Heart right ventricle (tissue), 16 donors: Measurements from ENCODE around the gene HIRA. TPM values are rescaled to one million over a fixed set of nuclear protein-coding genes. Genes with fewer than 3 reads are reported as not detected.
"Not testable (repeated sequence)": the region's sequence is repeated elsewhere in the genome, so short reads cannot be mapped to it uniquely, and the experiment has no call there.

Experiments
- ATAC-seq, 8 donors: fragments of 200-7000 bp; cut with Tn5 transposase; one replicate each; pipeline ENCODE4 v1.9.1; 2020; ENCODE audit warnings: mild to moderate bottlenecking in 8 of 8, moderate library complexity in 8 of 8, moderate number of reproducible peaks in 1 of 8
- DNase-seq, 2 donors: peaks; one replicate each; pipeline ENCODE4 v3.0.0-alpha.2; 2020
- H3K27ac ChIP-seq, 10 donors: fragments of 200-600 bp; sonication (generic) in 2 of 10; one replicate each; pipeline versions ENCODE4 v1.5.0 to v1.8.0; 2020 to 2022; ENCODE audit warnings: mild to moderate bottlenecking in 3 of 10
- H3K27me3 ChIP-seq, 7 donors: fragments of 200-600 bp; one replicate each; pipeline ENCODE4 v1.8.0; 2021 to 2022; ENCODE audit warnings: mild to moderate bottlenecking in 2 of 7
- H3K36me3 ChIP-seq, 9 donors: fragments of 200-600 bp; sonication (generic) in 1 of 9; one replicate each; pipeline versions ENCODE4 v1.5.0 to v1.8.0; 2020 to 2022; ENCODE audit warnings: mild to moderate bottlenecking in 2 of 9
- H3K4me1 ChIP-seq, 9 donors: fragments of 200-600 bp; sonication (generic) in 1 of 9; one replicate each; pipeline versions ENCODE4 v1.5.0 to v1.8.0; 2020 to 2022; ENCODE audit warnings: mild to moderate bottlenecking in 4 of 9
- H3K4me3 ChIP-seq, 10 donors: fragments of 200-600 bp; sonication (generic) in 2 of 10; one replicate each; pipeline versions ENCODE4 v1.5.0 to v1.8.0; 2020 to 2022; ENCODE audit warnings: mild to moderate bottlenecking in 7 of 10, moderate library complexity in 2 of 10
- H3K9me3 ChIP-seq, 11 donors: fragments of 200-600 bp in 10 of 11; sonication (generic) in 2 of 11; one replicate each; pipeline versions ENCODE4 v1.5.0 to v1.8.0; 2013 to 2022; ENCODE audit warnings: mild to moderate bottlenecking in 2 of 11, control low read depth in 1 of 11, moderate library complexity in 1 of 11
- CTCF ChIP-seq, 9 donors: fragments of 200-600 bp; sonication (generic) in 2 of 9; IDR thresholded peaks; one replicate each; pipeline versions ENCODE4 v1.5.0 to v1.8.0; 2021 to 2022; ENCODE audit warnings: antibody characterized with exemption in 9 of 9, mild to moderate bottlenecking in 5 of 9, moderate library complexity in 1 of 9
- WGBS, 2 donors: extraction: QIAGEN DNeasy Blood & Tissue Kit; methylation state at CpG; one replicate each; pipeline ENCODE4 v1.1.7; 2013; ENCODE audit warnings: inconsistent platforms in 1 of 2; 5-methylcytosine and 5-hydroxymethylcytosine counted together
- intact Hi-C, 10 donors: fragments of 100-400 bp; cut with DNase I; formaldehyde crosslinking; loops; one replicate each; pipeline versions ENCODE4 v1.11.1 to v1.14.2; 2022
- polyA plus RNA-seq, 2 donors: library from polyadenylated mRNA; stranded (reverse); fragments of 200-250 nt; gene quantifications; one replicate each; pipeline ENCODE4 v1.2.3, GENCODE V29; 2013
- total RNA-seq, 10 donors: library from RNA; stranded (reverse); fragmentation: NEBNext Ultra II Directional in 3 of 10; extraction: Animal tissue kit (Norgen Biotek cat#: 25700) in 3 of 10; gene quantifications; one replicate each; pipeline versions ENCODE4 v1.2.1 to v1.2.4, GENCODE V29; 2021 to 2023
- donor health status: Arrhythmogenic right ventricular cardiomyopathy.
- donor health status: ischemic (EF 13 %, LVEDD 7.1; RV severe dilation, severe dysfunction).
- donor health status: healthy with polysubstance abuse.
- donor health status: DM: no; HTN: yes; CAD: no.
- donor health status: DM: no; HTN: no; CAD: no.
- donor health status: ischemic (EF 25% LVEDD 6.9; RV normal size, moderate dysfunction).
- donor health status: ischemic (EF 25% LVEDD 5.7; RV mildly dilated, moderate dysfunction).
- donor health status: healthy.
- donor health status: DM: yes; HTN: yes; CAD: no.
- donor health status: Ischemic cardiomyopathy.
- donor health status: ischemic (EF 35%, LVEDD 5.7; RV mildly dilated, moderate dysfunction).
- donor health status: nonischemic (EF 11% LVEDD 7.7; RV severe dilation, severe dysfunction).
- donor health status: DM: yes; HTN: yes; CAD: no.
- donor health status: PGD.
- donor health status: ischemic (EF 29% LVEDD 5.4; RV normal size, mild dysfunction).
- donor health status: nonischemic (EF 23%, LVEDD 6.1; RV moderate dilation, normal function).

Gene HIRA
- total and polyA plus RNA-seq, 12 donors, result 3.1 to 23.2 (median 17.5) TPM

GRCh38 chr22:19446603-19447329 lies 15.2 kb upstream of the HIRA start:
- 22 to 23% methylated on average over 22 of the region's 22 CpGs for WGBS, 2 donors
- H3K9me3 ChIP-seq, result no peaks in the 10 kb centered on the region
- peaks cover 20 to 56% (median 37%) of the 10 kb centered on the region in 9 donors for H3K4me1 ChIP-seq
- peak overlapping the region; percentile 87 to 97 (median 93) for H3K27ac ChIP-seq
- H3K27me3 ChIP-seq, result no peaks in the 10 kb centered on the region
- intact Hi-C loops, result loop anchor here in 4 of 10 donors (1.0 to 10.0 kb wide), 5 partner anchors 14 to 154 kb away; partner anchors contain the start of genes CLTCL1 (in 2 of the 4), MRPL40 (in 2 of the 4), CDC45 (in 1 of the 4) and UFD1 (in 1 of the 4)
- peak in 7 of 8 donors; percentile 1 to 22 (median 6) for ATAC-seq
- H3K36me3 ChIP-seq, result peaks cover 0 to 59% (median 0%) of the 10 kb centered on the region in 9 donors
- peak overlapping the region; percentile 64 to 97 (median 91) for H3K4me3 ChIP-seq
- no peak for TF ChIP-seq CTCF (IDR thresholded peaks at IDR 0.05)
- no peak for DNase-seq

GRCh38 chr22:19445279-19445982 lies 13.9 kb upstream of the HIRA start:
- Histone ChIP-seq H3K4me1 (peaks cover 20 to 66% (median 42%) of the 10 kb centered on the region in 9 donors), H3K36me3 (peaks cover 0 to 55% (median 0%) of the 10 kb centered on the region in 9 donors), H3K27ac (peak overlapping the region in 1 of 10 donors; percentile 45)
- 82 to 87% methylated on average over 9 of the region's 9 CpGs for WGBS, 2 donors
- DNase-seq, ATAC-seq, H3K9me3 ChIP-seq, H3K27me3 ChIP-seq, H3K4me3 ChIP-seq: not testable (repeated sequence)
- intact Hi-C loops, result loop anchor here in 2 of 10 donors (5.0 to 10.0 kb wide), 2 partner anchors 151 to 153 kb away; partner anchors contain the start of gene CLTCL1 (in 2 of the 2)

GRCh38 chr22:19443544-19444211 lies 12.1 kb upstream of the HIRA start:
- ATAC-seq, result no peak
- peaks cover 20 to 67% (median 43%) of the 10 kb centered on the region in 9 donors for H3K4me1 ChIP-seq
- H3K4me3 ChIP-seq, result no peak overlapping the region

GRCh38 chr22:19442166-19442565 lies 10.6 kb upstream of the HIRA start:
- DNase-seq (no peak), ATAC-seq (no peak)
- H3K4me3 ChIP-seq, result no peak overlapping the region
- peaks cover 0 to 67% (median 0%) of the 10 kb centered on the region in 9 donors for H3K36me3 ChIP-seq
- intact Hi-C loops, result loop anchor here in 1 of 10 donors (10.0 kb wide), 1 partner anchor 147 kb away; the partner anchor contains the start of gene CLTCL1
- TF ChIP-seq CTCF (IDR thresholded peaks at IDR 0.05), result no peak
- 79 to 86% methylated on average over 2 of the region's 2 CpGs for WGBS, 2 donors
- peaks cover 16 to 64% (median 35%) of the 10 kb centered on the region in 9 donors for H3K4me1 ChIP-seq
- H3K27me3 ChIP-seq, result no peaks in the 10 kb centered on the region
- no peaks in the 10 kb centered on the region for H3K9me3 ChIP-seq
- H3K27ac ChIP-seq, result no peak overlapping the region

More at GRCh38 chr22:19443544-19444211, 12.1 kb upstream of the HIRA start:
- WGBS, 2 donors, result 80 to 91% methylated on average over 7 of the region's 7 CpGs
- Histone ChIP-seq H3K36me3 (peaks cover 0 to 52% (median 0%) of the 10 kb centered on the region in 9 donors), H3K9me3 (no peaks in the 10 kb centered on the region), H3K27ac (no peak overlapping the region), H3K27me3 (no peaks in the 10 kb centered on the region)
- intact Hi-C loops, result loop anchor here in 1 of 10 donors (10.0 kb wide), 1 partner anchor 149 kb away; the partner anchor contains the start of gene CLTCL1
- no peak for DNase-seq
- no peak for TF ChIP-seq CTCF (IDR thresholded peaks at IDR 0.05)
